ENCODE measurements around the gene ERC1.

DNA sequence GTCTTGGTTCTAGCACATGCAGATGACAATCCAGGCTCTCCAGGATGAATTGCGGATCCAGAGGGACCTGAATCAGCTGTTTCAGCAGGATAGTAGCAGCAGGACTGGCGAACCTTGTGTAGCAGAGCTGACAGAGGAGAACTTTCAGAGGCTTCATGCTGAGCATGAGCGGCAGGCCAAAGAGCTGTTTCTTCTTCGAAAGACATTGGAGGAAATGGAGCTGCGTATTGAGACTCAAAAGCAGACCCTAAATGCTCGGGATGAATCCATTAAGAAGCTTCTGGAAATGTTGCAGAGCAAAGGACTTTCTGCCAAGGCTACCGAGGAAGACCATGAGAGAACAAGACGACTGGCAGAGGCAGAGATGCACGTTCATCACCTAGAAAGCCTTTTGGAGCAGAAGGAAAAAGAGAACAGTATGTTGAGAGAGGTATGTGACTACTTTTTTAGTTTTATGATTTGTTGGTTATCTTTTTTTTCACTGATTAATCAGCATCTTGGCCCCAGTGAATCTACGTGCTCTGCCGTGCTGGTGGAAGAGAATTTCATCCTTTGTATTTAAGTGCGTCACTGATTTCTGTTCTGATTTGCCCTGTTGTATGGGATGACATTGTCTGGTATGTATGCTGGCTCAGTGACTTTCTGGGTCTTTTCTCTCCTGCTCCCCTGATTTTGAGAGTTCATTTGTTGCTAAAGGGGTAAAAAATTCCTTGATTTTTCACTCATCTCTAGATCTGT, 92.3 kb downstream of the ERC1 start:
- TF ChIP-seq, protein P1, sequence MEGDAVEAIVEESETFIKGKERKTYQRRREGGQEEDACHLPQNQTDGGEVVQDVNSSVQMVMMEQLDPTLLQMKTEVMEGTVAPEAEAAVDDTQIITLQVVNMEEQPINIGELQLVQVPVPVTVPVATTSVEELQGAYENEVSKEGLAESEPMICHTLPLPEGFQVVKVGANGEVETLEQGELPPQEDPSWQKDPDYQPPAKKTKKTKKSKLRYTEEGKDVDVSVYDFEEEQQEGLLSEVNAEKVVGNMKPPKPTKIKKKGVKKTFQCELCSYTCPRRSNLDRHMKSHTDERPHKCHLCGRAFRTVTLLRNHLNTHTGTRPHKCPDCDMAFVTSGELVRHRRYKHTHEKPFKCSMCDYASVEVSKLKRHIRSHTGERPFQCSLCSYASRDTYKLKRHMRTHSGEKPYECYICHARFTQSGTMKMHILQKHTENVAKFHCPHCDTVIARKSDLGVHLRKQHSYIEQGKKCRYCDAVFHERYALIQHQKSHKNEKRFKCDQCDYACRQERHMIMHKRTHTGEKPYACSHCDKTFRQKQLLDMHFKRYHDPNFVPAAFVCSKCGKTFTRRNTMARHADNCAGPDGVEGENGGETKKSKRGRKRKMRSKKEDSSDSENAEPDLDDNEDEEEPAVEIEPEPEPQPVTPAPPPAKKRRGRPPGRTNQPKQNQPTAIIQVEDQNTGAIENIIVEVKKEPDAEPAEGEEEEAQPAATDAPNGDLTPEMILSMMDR (tag by site-specific recombination; IDR thresholded peaks at IDR 0.05): no peak
- TF ChIP-seq, protein P2, sequence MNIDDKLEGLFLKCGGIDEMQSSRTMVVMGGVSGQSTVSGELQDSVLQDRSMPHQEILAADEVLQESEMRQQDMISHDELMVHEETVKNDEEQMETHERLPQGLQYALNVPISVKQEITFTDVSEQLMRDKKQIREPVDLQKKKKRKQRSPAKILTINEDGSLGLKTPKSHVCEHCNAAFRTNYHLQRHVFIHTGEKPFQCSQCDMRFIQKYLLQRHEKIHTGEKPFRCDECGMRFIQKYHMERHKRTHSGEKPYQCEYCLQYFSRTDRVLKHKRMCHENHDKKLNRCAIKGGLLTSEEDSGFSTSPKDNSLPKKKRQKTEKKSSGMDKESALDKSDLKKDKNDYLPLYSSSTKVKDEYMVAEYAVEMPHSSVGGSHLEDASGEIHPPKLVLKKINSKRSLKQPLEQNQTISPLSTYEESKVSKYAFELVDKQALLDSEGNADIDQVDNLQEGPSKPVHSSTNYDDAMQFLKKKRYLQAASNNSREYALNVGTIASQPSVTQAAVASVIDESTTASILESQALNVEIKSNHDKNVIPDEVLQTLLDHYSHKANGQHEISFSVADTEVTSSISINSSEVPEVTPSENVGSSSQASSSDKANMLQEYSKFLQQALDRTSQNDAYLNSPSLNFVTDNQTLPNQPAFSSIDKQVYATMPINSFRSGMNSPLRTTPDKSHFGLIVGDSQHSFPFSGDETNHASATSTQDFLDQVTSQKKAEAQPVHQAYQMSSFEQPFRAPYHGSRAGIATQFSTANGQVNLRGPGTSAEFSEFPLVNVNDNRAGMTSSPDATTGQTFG (tag by site-specific recombination; IDR thresholded peaks at IDR 0.05; ENCODE audit: borderline replicate concordance): no peak
- TF ChIP-seq ZNF654 (tag by site-specific recombination; IDR thresholded peaks at IDR 0.05; ENCODE audit: low read depth) (no peak), KLF16 (tag by site-specific recombination; IDR thresholded peaks at IDR 0.05) (no peak), BCL11A (tag by site-specific recombination; IDR thresholded peaks at IDR 0.05; ENCODE audit: low read depth) (no peak), YY1 (tag by site-specific recombination; IDR thresholded peaks at IDR 0.05) (no peak), ZNF184 (tag by site-specific recombination; IDR thresholded peaks at IDR 0.05) (no peak), ZNF747 (tag by site-specific recombination; IDR thresholded peaks at IDR 0.05) (no peak)
- TF ChIP-seq, protein P3, sequence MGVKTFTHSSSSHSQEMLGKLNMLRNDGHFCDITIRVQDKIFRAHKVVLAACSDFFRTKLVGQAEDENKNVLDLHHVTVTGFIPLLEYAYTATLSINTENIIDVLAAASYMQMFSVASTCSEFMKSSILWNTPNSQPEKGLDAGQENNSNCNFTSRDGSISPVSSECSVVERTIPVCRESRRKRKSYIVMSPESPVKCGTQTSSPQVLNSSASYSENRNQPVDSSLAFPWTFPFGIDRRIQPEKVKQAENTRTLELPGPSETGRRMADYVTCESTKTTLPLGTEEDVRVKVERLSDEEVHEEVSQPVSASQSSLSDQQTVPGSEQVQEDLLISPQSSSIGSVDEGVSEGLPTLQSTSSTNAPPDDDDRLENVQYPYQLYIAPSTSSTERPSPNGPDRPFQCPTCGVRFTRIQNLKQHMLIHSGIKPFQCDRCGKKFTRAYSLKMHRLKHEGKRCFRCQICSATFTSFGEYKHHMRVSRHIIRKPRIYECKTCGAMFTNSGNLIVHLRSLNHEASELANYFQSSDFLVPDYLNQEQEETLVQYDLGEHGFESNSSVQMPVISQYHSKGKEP (tag by site-specific recombination; IDR thresholded peaks at IDR 0.05): no peak
